Nephron progenitor cell (in vitro differentiated cells): ENCODE measurements around the gene SKOR1.

ENCODE experiments used
- DNase-seq: peaks from one replicate; pipeline ENCODE4 v3.0.0; 2021
- H3K27ac Mint-ChIP-seq: 2 replicates; pipeline ENCODE4 v1.8.0; 2021; ENCODE audit warnings: mild to moderate bottlenecking, moderate library complexity, mixed read lengths
- H3K27me3 Mint-ChIP-seq: 2 replicates; pipeline ENCODE4 v1.8.0; 2021; ENCODE audit warnings: mild to moderate bottlenecking, low read depth, mixed read lengths; ENCODE audit not compliant: poor library complexity
- H3K36me3 Mint-ChIP-seq: 2 replicates; pipeline ENCODE4 v1.8.0; 2021; ENCODE audit warnings: low read depth, mixed read lengths
- H3K4me1 Mint-ChIP-seq: 2 replicates; pipeline ENCODE4 v1.8.0; 2021; ENCODE audit warnings: mixed read lengths
- H3K4me3 Mint-ChIP-seq: 2 replicates; pipeline ENCODE4 v1.8.0; 2021; ENCODE audit warnings: mild to moderate bottlenecking, moderate library complexity, mixed read lengths
- H3K9me3 Mint-ChIP-seq: 2 replicates; pipeline ENCODE4 v1.8.0; 2021; ENCODE audit warnings: mild to moderate bottlenecking, moderate library complexity, mixed read lengths
- CTCF ChIP-seq: fragments of 200-600 bp; sonication (generic); IDR thresholded peaks from 2 replicates; pipeline ENCODE4 v1.5.0; 2021; ENCODE audit warnings: antibody characterized with exemption

Gene SKOR1

GRCh38 chr15:67801142-67801541 is 24.2 kb upstream of the SKOR1 start:
- peaks cover 9% of the 10 kb centered on the region for H3K27me3 Mint-ChIP-seq
- H3K9me3 Mint-ChIP-seq, result peaks cover 5% of the 10 kb centered on the region
- no peak overlapping the region for H3K4me3 Mint-ChIP-seq
- DNase-seq, result no peak
- H3K27ac Mint-ChIP-seq, result no peak overlapping the region
- peaks cover 57% of the 10 kb centered on the region for H3K4me1 Mint-ChIP-seq
- TF ChIP-seq CTCF, result no peak
- H3K36me3 Mint-ChIP-seq, result peaks cover 3% of the 10 kb centered on the region

DNA sequence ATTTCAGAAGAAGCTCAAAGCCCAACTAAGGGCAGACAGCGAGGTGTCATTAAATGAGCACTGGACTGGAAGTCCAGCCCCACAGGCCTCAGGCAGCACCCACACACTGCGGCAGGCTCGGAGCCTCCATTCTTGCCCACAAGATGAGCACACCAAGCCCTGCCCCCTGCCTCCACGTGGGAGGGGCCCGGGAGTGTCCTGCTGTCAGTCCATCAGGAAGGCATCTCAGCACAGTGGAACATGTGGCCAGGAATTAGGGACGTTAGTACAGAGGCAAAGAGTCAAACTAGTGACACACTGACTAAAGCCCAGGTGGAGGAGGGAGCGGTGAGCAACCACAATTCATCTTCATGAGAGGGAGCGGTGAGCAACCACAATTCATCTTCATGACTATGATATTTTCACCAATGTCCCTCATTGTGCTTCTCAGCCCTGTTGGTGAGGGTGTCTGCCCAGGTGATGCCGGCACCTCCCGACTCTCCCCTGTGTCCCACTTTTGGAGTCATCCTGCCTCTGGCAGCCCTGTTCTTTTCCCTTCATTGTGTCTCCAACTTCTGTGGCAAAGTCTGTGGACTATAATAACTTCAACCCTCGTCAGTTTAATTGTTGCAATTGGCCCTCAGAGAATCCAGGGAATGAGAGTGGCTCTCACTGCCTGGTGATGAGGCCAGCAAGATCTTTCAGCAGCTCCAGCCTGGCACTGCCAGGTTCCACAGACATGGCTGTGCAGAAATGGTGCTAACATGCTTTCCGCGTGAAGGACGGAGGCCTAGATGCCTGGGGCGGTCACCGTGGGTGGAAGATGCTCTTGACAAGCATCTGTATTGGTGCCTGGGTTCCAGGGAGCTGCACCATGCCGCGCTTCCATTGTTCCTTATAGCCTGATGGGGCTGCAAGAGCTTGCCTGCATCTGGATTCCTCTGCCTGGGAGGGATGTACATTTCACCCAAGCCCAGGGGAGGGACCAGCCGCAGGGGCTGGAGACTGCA is 23.1 kb upstream of the SKOR1 start:
- Mint-ChIP-seq H3K4me3 (no peak overlapping the region), H3K36me3 (no peaks in the 10 kb centered on the region), H3K27ac (no peak overlapping the region), H3K27me3 (peaks cover 9% of the 10 kb centered on the region), H3K4me1 (peaks cover 48% of the 10 kb centered on the region), H3K9me3 (no peaks in the 10 kb centered on the region)
- no peak for TF ChIP-seq CTCF
- no peak for DNase-seq

- Mint-ChIP-seq H3K36me3 (peaks cover 7% of the 10 kb centered on the region), H3K9me3 (no peaks in the 10 kb centered on the region), H3K4me1 (peaks cover 53% of the 10 kb centered on the region), H3K27ac (no peak overlapping the region), H3K27me3 (peaks cover 9% of the 10 kb centered on the region), H3K4me3 (no peak overlapping the region)
- TF ChIP-seq CTCF, result no peak
- no peak for DNase-seq
Observed at GRCh38 chr15:67803299-67803698, 22.0 kb upstream of the SKOR1 start.

- peaks cover 16% of the 10 kb centered on the region for H3K27me3 Mint-ChIP-seq
- peaks cover 53% of the 10 kb centered on the region for H3K4me1 Mint-ChIP-seq
- H3K4me3 Mint-ChIP-seq, result peak overlapping the region; percentile 44
- peaks cover 16% of the 10 kb centered on the region for H3K36me3 Mint-ChIP-seq
- H3K27ac Mint-ChIP-seq, result no peak overlapping the region
- no peak for TF ChIP-seq CTCF
- no peaks in the 10 kb centered on the region for H3K9me3 Mint-ChIP-seq
- DNase-seq, result no peak
Observed at GRCh38 chr15:67803996-67804843, 21.1 kb upstream of the SKOR1 start.

- Mint-ChIP-seq H3K27me3 (peaks cover 19% of the 10 kb centered on the region), H3K36me3 (peaks cover 18% of the 10 kb centered on the region), H3K4me1 (peaks cover 61% of the 10 kb centered on the region), H3K27ac (peak overlapping the region; percentile 54), H3K9me3 (no peaks in the 10 kb centered on the region), H3K4me3 (no peak overlapping the region)
- DNase-seq, result no peak
- TF ChIP-seq CTCF, result no peak
Observed at GRCh38 chr15:67805008-67805665, 20.2 kb upstream of the SKOR1 start.
